Suppressor macrophage (primary cell): Measurements from ENCODE around the gene MYL5.

Source experiments
- DNase-seq, 4 experiments: peaks; one replicate each; pipeline ENCODE4 v3.0.0-alpha.2; 2020 to 2022

The MYL5 gene

GRCh38 chr4:707929-708630 is 33.7 kb downstream of the MYL5 start:
- DNase-seq, result no peak

GRCh38 chr4:708631-708933 is 34.2 kb downstream of the MYL5 start:
- no peak for DNase-seq

- no peak for DNase-seq
These were observed 35.0 kb downstream of the MYL5 start for GRCh38 chr4:709348-709747.

- no peak for DNase-seq
These were observed 35.8 kb downstream of the MYL5 start for GRCh38 chr4:710116-710515.

- DNase-seq, result no peak
These were observed 36.6 kb downstream of the MYL5 start for GRCh38 chr4:710916-711315.

- no peak for DNase-seq
These were observed 37.8 kb downstream of the MYL5 start for GRCh38 chr4:712093-712492.

- no peak for DNase-seq
These were observed 38.7 kb downstream of the MYL5 start for GRCh38 chr4:712916-713632.

- DNase-seq, result no peak
These were observed 39.7 kb downstream of the MYL5 start for GRCh38 chr4:714087-714486.

- no peak for DNase-seq
These were observed 43.4 kb downstream of the MYL5 start for GRCh38 chr4:717601-718320.

GRCh38 chr4:718460-718859 is 44.1 kb downstream of the MYL5 start:
- no peak for DNase-seq

GRCh38 chr4:720111-720860 is 45.9 kb downstream of the MYL5 start:
- DNase-seq, result no peak

GRCh38 chr4:721261-722168 is 47.2 kb downstream of the MYL5 start:
- DNase-seq, result peak; percentile 26 to 57 (median 43)

GRCh38 chr4:722169-722725 is 47.9 kb downstream of the MYL5 start:
- DNase-seq, result peak in 2 of 4 experiments; percentile 13 to 16

GRCh38 chr4:722851-723360 is 48.6 kb downstream of the MYL5 start:
- no peak for DNase-seq

- DNase-seq, result no peak
These were observed 49.6 kb downstream of the MYL5 start for GRCh38 chr4:723751-724530.

- DNase-seq, result no peak
These were observed 51.3 kb downstream of the MYL5 start for GRCh38 chr4:725391-726234.

GRCh38 chr4:726235-726787 is 52.0 kb downstream of the MYL5 start:
- DNase-seq, result no peak

GRCh38 chr4:726838-727237 is 52.5 kb downstream of the MYL5 start:
- DNase-seq, result no peak

- no peak for DNase-seq
These were observed 53.2 kb downstream of the MYL5 start for GRCh38 chr4:727576-727975.
